ENCODE data around the gene KDM5B. TPM values are rescaled to one million over a fixed set of nuclear protein-coding genes. Genes with fewer than 3 reads are reported as not detected.

The KDM5B gene
- total and polyA plus RNA-seq, 2 of the 8 experiments (the other 6 are each of a cell fraction or from before 2014, with no cell fraction given): 73.3 to 210 TPM

DNA sequence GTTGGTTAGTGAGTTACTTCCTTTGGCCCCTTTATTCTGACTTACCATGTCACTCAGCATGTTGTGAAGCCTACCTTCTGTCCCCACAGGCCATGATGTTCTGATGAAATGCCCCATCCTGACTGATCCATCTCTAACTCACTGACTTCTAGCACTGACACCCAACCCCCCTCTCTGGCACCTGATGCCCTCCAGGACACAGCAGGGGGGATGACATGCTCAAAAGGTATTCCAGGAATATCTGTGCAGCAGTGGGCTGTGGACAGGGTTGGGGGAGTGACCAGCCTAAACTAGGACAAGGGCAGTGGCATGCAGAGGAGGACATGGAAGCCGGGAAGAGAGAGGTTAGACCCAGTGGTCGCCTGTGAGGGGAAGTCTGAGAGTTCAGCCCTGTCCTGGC, 123.5 kb downstream of the KDM5B start:
- no peaks in the 10 kb centered on the region for H3K9me3 ChIP-seq (ENCODE audit: insufficient read depth in 2 of 2, low read depth in 1 of 2, low read length in 1 of 2)
- no peak overlapping the region for H3K27ac ChIP-seq (ENCODE audit: low read depth, low read length)
- 84% methylated on average over 2 of the region's 2 CpGs; no CpG with 5 or more reads in 1 of the 2 experiments for WGBS, 2 experiments (ENCODE audit: extremely low coverage in 1 of 2, insufficient coverage in 1 of 2, insufficient read length in 1 of 2, insufficient replicate concordance in 2 of 2, low coverage in 1 of 2, low lambda C conversion rate in 2 of 2, missing lambda C conversion rate in 1 of 2)
- H3K27me3 ChIP-seq (replicated peaks in 1 of 4; ENCODE audit: control insufficient read depth in 3 of 4, extremely low read depth in 1 of 4, insufficient read depth in 3 of 4, low read length in 3 of 4): no peaks in the 10 kb centered on the region
- no peak overlapping the region for H3K4me2 ChIP-seq (ENCODE audit: insufficient read depth in 1 of 2, low read depth in 2 of 2, low read length in 2 of 2)
- H3K4me1 ChIP-seq (replicated peaks in 1 of 4; ENCODE audit: control insufficient read depth in 3 of 4, insufficient read depth in 4 of 4, low read length in 3 of 4): peaks cover 3 to 19% (median 7%) of the 10 kb centered on the region in 4 experiments; a peak in 5 of 7 replicates
- H3K23me2 ChIP-seq (ENCODE audit: low read depth, low read length): no peaks in the 10 kb centered on the region
- no peak overlapping the region for H4K91ac ChIP-seq (replicated peaks; ENCODE audit: insufficient read length, low read length)
- no peak overlapping the region for H3K14ac ChIP-seq (ENCODE audit: insufficient read length)
- ChIA-PET POLR2A (ENCODE audit: partially characterized antibody) (no interaction called here), CTCF (ENCODE audit: partially characterized antibody) (interaction anchor here (0.7 to 7.8 kb wide), 2 partner anchors 17 to 25 kb away, joined by 3 to 94 read pairs; no protein-coding TSS in a partner anchor)
- no peak overlapping the region for H3K23ac ChIP-seq (ENCODE audit: insufficient read length)
- no peak overlapping the region for H2AK5ac ChIP-seq (ENCODE audit: low read depth, low read length)
- no peak overlapping the region for H3K4me3 ChIP-seq (ENCODE audit: extremely low read depth in 1 of 4, insufficient read depth in 2 of 4, low read depth in 3 of 4, low read length in 4 of 4)
- H3K9ac ChIP-seq (replicated peaks in 1 of 4; ENCODE audit: extremely low read depth in 1 of 4, low read depth in 3 of 4, low read length in 3 of 4): no peak overlapping the region
- H3K56ac ChIP-seq (replicated peaks; ENCODE audit: insufficient read length, low read depth, low read length): no peak overlapping the region
- no peaks in the 10 kb centered on the region for H3K36me3 ChIP-seq (ENCODE audit: control insufficient read depth in 2 of 4, insufficient read depth in 4 of 4, low read length in 3 of 4)
- FAIRE-seq (no peak), DNase-seq (ENCODE audit: low read depth in 1 of 2, low spot score in 2 of 2) (no peak)
- H2BK5ac ChIP-seq (ENCODE audit: low read depth, low read length): no peak overlapping the region
- H4K8ac ChIP-seq (ENCODE audit: extremely low read depth, insufficient read depth, low read length): no peak overlapping the region
- no peak overlapping the region for H2BK12ac ChIP-seq (ENCODE audit: low read depth, low read length)
- H2BK15ac ChIP-seq (ENCODE audit: low read length): no peak overlapping the region
- no peak overlapping the region for H4K5ac ChIP-seq (ENCODE audit: insufficient read length, low read depth, low read length)
- H2BK20ac ChIP-seq (ENCODE audit: low read length): no peak overlapping the region
- H3K4ac ChIP-seq (replicated peaks; ENCODE audit: insufficient read length, low read depth, low read length): no peak overlapping the region
- no peak overlapping the region for H3K18ac ChIP-seq (ENCODE audit: extremely low read depth, low read length)
- H2AFZ ChIP-seq (ENCODE audit: low read length): no peak overlapping the region
- no peaks in the 10 kb centered on the region; the same call in 1 of the 2 replicates for H3K79me1 ChIP-seq (ENCODE audit: low read depth, low read length)
- no peaks in the 10 kb centered on the region for H3K79me2 ChIP-seq (ENCODE audit: control insufficient read depth in 1 of 2, insufficient read depth in 2 of 2, low read length in 2 of 2)
- peaks cover 3 to 4% of the 10 kb centered on the region in 2 experiments for H4K20me1 ChIP-seq (replicated peaks in 1 of 2; ENCODE audit: control insufficient read depth in 1 of 2, insufficient read depth in 2 of 2, low read length in 2 of 2)
- no peak overlapping the region for H2BK120ac ChIP-seq (replicated peaks; ENCODE audit: low read depth, low read length)
- TF ChIP-seq SP1 (IDR thresholded peaks at IDR 0.05; ENCODE audit: low read depth, low read length): no peak
- TF ChIP-seq NRF1 (IDR thresholded peaks at IDR 0.05; ENCODE audit: low read depth, low read length): no peak
- TF ChIP-seq POU5F1 (IDR thresholded peaks at IDR 0.05; ENCODE audit: low read depth, low read length): no peak
- no peak for TF ChIP-seq EZH2 (IDR thresholded peaks at IDR 0.05; ENCODE audit: low read depth, low read length, severe bottlenecking)
- TF ChIP-seq RNF2 (IDR thresholded peaks at IDR 0.05; ENCODE audit: borderline replicate concordance, low read depth, low read length, missing control alignments, poor library complexity, severe bottlenecking): no peak
- no peak for TF ChIP-seq NANOG (IDR thresholded peaks at IDR 0.05; ENCODE audit: insufficient read depth, low read depth, low read length, poor library complexity, severe bottlenecking)
- no peak for TF ChIP-seq SAP30 (IDR thresholded peaks at IDR 0.05; ENCODE audit: insufficient read depth, insufficient replicate concordance, low read length)
- TF ChIP-seq BRCA1 (IDR thresholded peaks at IDR 0.05; ENCODE audit: low read depth, low read length): no peak
- no peak for TF ChIP-seq SIX5 (IDR thresholded peaks at IDR 0.05; ENCODE audit: low read depth, low read length)
- no peak for TF ChIP-seq SP2 (IDR thresholded peaks at IDR 0.05; ENCODE audit: low read length)
- TF ChIP-seq, protein P1, sequence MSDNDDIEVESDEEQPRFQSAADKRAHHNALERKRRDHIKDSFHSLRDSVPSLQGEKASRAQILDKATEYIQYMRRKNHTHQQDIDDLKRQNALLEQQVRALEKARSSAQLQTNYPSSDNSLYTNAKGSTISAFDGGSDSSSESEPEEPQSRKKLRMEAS (IDR thresholded peaks at IDR 0.05): no peak
- TF ChIP-seq KDM1A (IDR thresholded peaks at IDR 0.05; ENCODE audit: borderline replicate concordance, low read length): no peak
- no peak for TF ChIP-seq ASH2L (IDR thresholded peaks at IDR 0.05; ENCODE audit: low read length)

Measured in H1 (cell line).